ENCODE data around the gene ACTR6.

The ACTR6 gene

GRCh38 chr12:100179252-100179651, 21.4 kb upstream of the ACTR6 start:
- H3K4me3 ChIP-seq (ENCODE audit: low read depth, low read length), result no peak overlapping the region
- no peak for DNase-seq (ENCODE audit: low read depth)
- TF ChIP-seq, protein P1, sequence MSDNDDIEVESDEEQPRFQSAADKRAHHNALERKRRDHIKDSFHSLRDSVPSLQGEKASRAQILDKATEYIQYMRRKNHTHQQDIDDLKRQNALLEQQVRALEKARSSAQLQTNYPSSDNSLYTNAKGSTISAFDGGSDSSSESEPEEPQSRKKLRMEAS (IDR thresholded peaks at IDR 0.05; ENCODE audit: low read depth, low read length), result no peak
- TF ChIP-seq POLR2A (IDR thresholded peaks at IDR 0.05; ENCODE audit: extremely low read depth, insufficient read length) (no peak), MYC (IDR thresholded peaks at IDR 0.05; ENCODE audit: low read depth, low read length) (no peak)
- TF ChIP-seq, protein P2, sequence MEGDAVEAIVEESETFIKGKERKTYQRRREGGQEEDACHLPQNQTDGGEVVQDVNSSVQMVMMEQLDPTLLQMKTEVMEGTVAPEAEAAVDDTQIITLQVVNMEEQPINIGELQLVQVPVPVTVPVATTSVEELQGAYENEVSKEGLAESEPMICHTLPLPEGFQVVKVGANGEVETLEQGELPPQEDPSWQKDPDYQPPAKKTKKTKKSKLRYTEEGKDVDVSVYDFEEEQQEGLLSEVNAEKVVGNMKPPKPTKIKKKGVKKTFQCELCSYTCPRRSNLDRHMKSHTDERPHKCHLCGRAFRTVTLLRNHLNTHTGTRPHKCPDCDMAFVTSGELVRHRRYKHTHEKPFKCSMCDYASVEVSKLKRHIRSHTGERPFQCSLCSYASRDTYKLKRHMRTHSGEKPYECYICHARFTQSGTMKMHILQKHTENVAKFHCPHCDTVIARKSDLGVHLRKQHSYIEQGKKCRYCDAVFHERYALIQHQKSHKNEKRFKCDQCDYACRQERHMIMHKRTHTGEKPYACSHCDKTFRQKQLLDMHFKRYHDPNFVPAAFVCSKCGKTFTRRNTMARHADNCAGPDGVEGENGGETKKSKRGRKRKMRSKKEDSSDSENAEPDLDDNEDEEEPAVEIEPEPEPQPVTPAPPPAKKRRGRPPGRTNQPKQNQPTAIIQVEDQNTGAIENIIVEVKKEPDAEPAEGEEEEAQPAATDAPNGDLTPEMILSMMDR (IDR thresholded peaks at IDR 0.05; ENCODE audit: low read depth, low read length), result no peak

GRCh38 chr12:100184549-100185145, 16.0 kb upstream of the ACTR6 start:
- no peak for DNase-seq (ENCODE audit: low read depth)
- H3K4me3 ChIP-seq (ENCODE audit: low read depth, low read length), result no peak overlapping the region
- TF ChIP-seq, protein P2 (IDR thresholded peaks at IDR 0.05; ENCODE audit: low read depth, low read length), result no peak
- no peak for TF ChIP-seq POLR2A (IDR thresholded peaks at IDR 0.05; ENCODE audit: extremely low read depth, insufficient read length)

- DNase-seq (ENCODE audit: low read depth), result peak; percentile 57
- no peak overlapping the region for H3K4me3 ChIP-seq (ENCODE audit: low read depth, low read length)
- TF ChIP-seq, protein P1 (IDR thresholded peaks at IDR 0.05; ENCODE audit: low read depth, low read length), result no peak
- TF ChIP-seq POLR2A (IDR thresholded peaks at IDR 0.05; ENCODE audit: extremely low read depth, insufficient read length) (no peak), MYC (IDR thresholded peaks at IDR 0.05; ENCODE audit: low read depth, low read length) (no peak)
- TF ChIP-seq, protein P2 (IDR thresholded peaks at IDR 0.05; ENCODE audit: low read depth, low read length), result no peak
Observed at GRCh38 chr12:100185361-100185894, 15.2 kb upstream of the ACTR6 start.

DNA sequence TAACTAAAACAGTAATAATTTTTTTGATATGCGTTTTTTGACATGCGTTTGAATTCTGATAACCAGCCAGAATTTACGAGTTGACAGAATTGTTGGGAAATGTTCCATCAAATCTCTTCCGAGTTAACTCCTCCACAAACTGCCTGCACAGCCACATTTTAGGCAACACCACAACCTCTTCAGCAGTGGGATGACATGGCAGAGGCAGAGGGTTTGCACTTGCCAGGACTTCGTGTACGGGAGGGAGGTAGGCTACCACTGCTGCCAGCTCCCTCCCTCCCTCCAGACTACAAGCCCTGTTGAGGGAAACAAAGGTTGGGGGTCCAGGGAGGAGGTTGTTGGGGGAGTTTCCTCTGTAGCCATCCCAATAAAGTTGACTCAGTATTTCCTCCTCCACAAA, 14.5 kb upstream of the ACTR6 start:
- DNase-seq (ENCODE audit: low read depth), result peak; percentile 71
- no peak overlapping the region for H3K4me3 ChIP-seq (ENCODE audit: low read depth, low read length)
- TF ChIP-seq MYC (IDR thresholded peaks at IDR 0.05; ENCODE audit: low read depth, low read length), result no peak
- TF ChIP-seq, protein P2 (IDR thresholded peaks at IDR 0.05; ENCODE audit: low read depth, low read length), result no peak
- TF ChIP-seq, protein P1 (IDR thresholded peaks at IDR 0.05; ENCODE audit: low read depth, low read length), result no peak
- no peak for TF ChIP-seq POLR2A (IDR thresholded peaks at IDR 0.05; ENCODE audit: extremely low read depth, insufficient read length)

DNA sequence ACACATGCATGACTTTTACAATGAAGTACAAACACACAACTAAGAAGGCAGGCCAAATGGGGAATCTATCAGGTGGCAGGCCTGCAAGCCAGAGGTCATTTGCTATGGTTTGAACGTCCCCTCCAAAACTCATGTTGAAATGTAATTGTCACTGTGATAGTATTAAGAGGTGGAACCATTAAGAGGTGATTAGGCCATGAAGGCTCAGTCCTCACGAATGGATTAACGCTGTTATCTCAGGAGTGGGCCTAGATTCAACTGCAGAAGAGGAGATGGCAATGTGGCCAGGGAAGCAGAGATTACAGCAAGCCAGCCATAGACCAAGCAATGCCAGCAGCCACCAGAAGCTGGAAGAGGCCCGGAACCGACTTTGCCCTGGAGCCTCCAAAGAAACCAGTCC, 13.5 kb upstream of the ACTR6 start:
- no peak for DNase-seq (ENCODE audit: low read depth)
- TF ChIP-seq, protein P2 (IDR thresholded peaks at IDR 0.05; ENCODE audit: low read depth, low read length), result no peak
- TF ChIP-seq, protein P1 (IDR thresholded peaks at IDR 0.05; ENCODE audit: low read depth, low read length), result no peak
- TF ChIP-seq MYC (IDR thresholded peaks at IDR 0.05; ENCODE audit: low read depth, low read length) (no peak), POLR2A (IDR thresholded peaks at IDR 0.05; ENCODE audit: extremely low read depth, insufficient read length) (no peak)
- no peak overlapping the region for H3K4me3 ChIP-seq (ENCODE audit: low read depth, low read length)
